Keratinocyte (primary cell): ENCODE measurements around the gene WNT3. TPM values are rescaled to one million over a fixed set of nuclear protein-coding genes. Genes with fewer than 3 reads are reported as not detected.

Source experiments
- DNase-seq: peaks from one replicate; pipeline ENCODE4 v3.0.0-alpha.2; 2011; ENCODE audit warnings: low read depth, missing footprints, low spot score
- FAIRE-seq: peaks from 2 replicates; lab custom pipeline; 2011; peaks lifted over from hg19 to GRCh38; lab: Jason Lieb, UNC
- H2AFZ ChIP-seq: 2 replicates; pipeline ENCODE4 v1.6.0; 2012; ENCODE audit warnings: low read length, control low read depth, inconsistent platforms; ENCODE audit not compliant: control insufficient read depth
- H3K27ac ChIP-seq: 2 replicates; pipeline ENCODE4 v1.5.1; 2011; ENCODE audit warnings: low read length; ENCODE audit not compliant: control insufficient read depth, insufficient read depth
- H3K27me3 ChIP-seq: 3 replicates; pipeline ENCODE4 v1.6.0; 2011; ENCODE audit warnings: low read length; ENCODE audit not compliant: control insufficient read depth, insufficient read depth; ENCODE audit errors: extremely low read depth
- H3K36me3 ChIP-seq, 2 experiments: 2 replicates in 1 of 2; 3 replicates in 1 of 2; pipeline ENCODE4 v1.5.1; 2011; ENCODE audit warnings: low read length in 2 of 2, mild to moderate bottlenecking in 1 of 2; ENCODE audit not compliant: control insufficient read depth in 2 of 2, insufficient read depth in 2 of 2; ENCODE audit errors: extremely low read depth in 1 of 2
- H3K4me1 ChIP-seq: 3 replicates; pipeline ENCODE4 v1.5.1; 2011; ENCODE audit warnings: low read length; ENCODE audit not compliant: control insufficient read depth, insufficient read depth; ENCODE audit errors: extremely low read depth
- H3K4me2 ChIP-seq: 3 replicates; pipeline ENCODE4 v1.6.0; 2011; ENCODE audit warnings: low read depth, low read length; ENCODE audit not compliant: control insufficient read depth, insufficient read depth; ENCODE audit errors: extremely low read depth
- H3K4me3 ChIP-seq, 3 experiments: fragments of 200-600 bp in 1 of 3; sonication (generic) in 1 of 3; 2 replicates in 2 of 3; 3 replicates in 1 of 3; pipeline ENCODE4 v1.5.1; 2011 to 2016; ENCODE audit warnings: low read length in 3 of 3, mild to moderate bottlenecking in 3 of 3, control low read depth in 2 of 3, inconsistent platforms in 1 of 3, low read depth in 1 of 3, mixed read lengths in 1 of 3, mixed run types in 1 of 3, moderate library complexity in 1 of 3; ENCODE audit not compliant: control insufficient read depth in 2 of 3, insufficient read depth in 2 of 3; ENCODE audit errors: extremely low read depth in 1 of 3
- H3K79me2 ChIP-seq: 2 replicates; pipeline ENCODE4 v1.6.0; 2012; ENCODE audit warnings: low read length; ENCODE audit not compliant: control insufficient read depth, insufficient read depth
- H3K9ac ChIP-seq: 3 replicates; pipeline ENCODE4 v1.6.0; 2011; ENCODE audit warnings: low read length; ENCODE audit not compliant: control insufficient read depth, insufficient read depth; ENCODE audit errors: extremely low read depth
- H3K9me1 ChIP-seq: 3 replicates; pipeline ENCODE4 v1.6.0; 2011; ENCODE audit warnings: low read length; ENCODE audit not compliant: control insufficient read depth, insufficient read depth; ENCODE audit errors: extremely low read depth
- H3K9me3 ChIP-seq: 2 replicates; pipeline ENCODE4 v1.5.1; 2012; ENCODE audit warnings: low read depth, low read length; ENCODE audit not compliant: control insufficient read depth
- H4K20me1 ChIP-seq: 3 replicates; pipeline ENCODE4 v1.6.0; 2011; ENCODE audit warnings: low read length; ENCODE audit not compliant: control insufficient read depth, insufficient read depth; ENCODE audit errors: extremely low read depth
- CTCF ChIP-seq, 3 experiments: IDR thresholded peaks in 1 of 3; conservative IDR thresholded peaks in 1 of 3; optimal IDR thresholded peaks in 1 of 3; 2 replicates in 2 of 3; 3 replicates in 1 of 3; pipeline versions ENCODE3 to v1.5.1; 2011; ENCODE audit warnings: low read length in 3 of 3, mild to moderate bottlenecking in 3 of 3, moderate library complexity in 2 of 3, control low read depth in 1 of 3, inconsistent platforms in 1 of 3; ENCODE audit not compliant: insufficient read depth in 2 of 3; ENCODE audit errors: extremely low read depth in 1 of 3
- EZH2 ChIP-seq: IDR thresholded peaks from one replicate; pipeline ENCODE4 v1.6.1; 2012; ENCODE audit warnings: inconsistent platforms, mild to moderate bottlenecking, low read length, moderate library complexity
- dilution Hi-C: fragments of 300-500 bp; cut with MboI; formaldehyde crosslinking; loops from one replicate; pipeline ENCODE4 v1.7.0; 2020; ENCODE audit warnings: low sequenced_read_pairs; ENCODE audit not compliant: extremely low pct_ligation_motif_present
- polyA plus RNA-seq, 5 experiments: library from polyadenylated mRNA; depleted of rRNA in 3 of 5; stranded (reverse) in 3 of 5; stranded (forward) in 1 of 5; unstranded in 1 of 5; fragments of >200 nt; gene quantifications; 1 replicate in 1 of 5; 2 replicates in 3 of 5; 3 replicates in 1 of 5; pipeline versions ENCODE4 v1.2.1 to v1.2.3, GENCODE V29; 2011 to 2012; ENCODE audit warnings: missing spikeins in 2 of 5, low read depth in 1 of 5, low replicate concordance in 1 of 5

WNT3 gene
- polyA plus RNA-seq, 1 donor (not counting 4 experiments of a cell fraction or from before 2014, with no cell fraction given) = 1.9 TPM

GRCh38 chr17:46817901-46818209 is 637 bp downstream of the WNT3 start:
- H2AFZ ChIP-seq = no peak overlapping the region
- no peaks in the 10 kb centered on the region for H4K20me1 ChIP-seq
- H3K9ac ChIP-seq = no peak overlapping the region
- TF ChIP-seq EZH2 = peak; percentile 6
- TF ChIP-seq CTCF (optimal IDR thresholded peaks at IDR 0.05 in 1 of 3, IDR thresholded peaks at IDR 0.05 in 1 of 3, conservative IDR thresholded peaks at IDR 0.05 in 1 of 3; ENCODE audit: extremely low read depth in 1 of 3, insufficient read depth in 2 of 3, low read length in 3 of 3) = no peak
- peaks cover 48% of the 10 kb centered on the region for H3K27me3 ChIP-seq
- H3K9me1 ChIP-seq = no peaks in the 10 kb centered on the region
- no peak overlapping the region for H3K4me2 ChIP-seq
- H3K79me2 ChIP-seq = no peaks in the 10 kb centered on the region
- no peaks in the 10 kb centered on the region for H3K36me3 ChIP-seq
- no peak overlapping the region for H3K27ac ChIP-seq
- H3K9me3 ChIP-seq = no peaks in the 10 kb centered on the region
- DNase-seq (no peak), FAIRE-seq (no peak)
- dilution Hi-C loops = no loop called here
- H3K4me1 ChIP-seq = peaks cover 32% of the 10 kb centered on the region
- H3K4me3 ChIP-seq = no peak overlapping the region

- H4K20me1 ChIP-seq = no peaks in the 10 kb centered on the region
- H2AFZ ChIP-seq = no peak overlapping the region
- no peak overlapping the region for H3K9ac ChIP-seq
- H3K4me3 ChIP-seq = no peak overlapping the region
- no peak for TF ChIP-seq CTCF (optimal IDR thresholded peaks at IDR 0.05 in 1 of 3, IDR thresholded peaks at IDR 0.05 in 1 of 3, conservative IDR thresholded peaks at IDR 0.05 in 1 of 3; ENCODE audit: extremely low read depth in 1 of 3, insufficient read depth in 2 of 3, low read length in 3 of 3)
- TF ChIP-seq EZH2 = peak; percentile 82
- no peaks in the 10 kb centered on the region for H3K79me2 ChIP-seq
- no peak for FAIRE-seq
- H3K9me1 ChIP-seq = no peaks in the 10 kb centered on the region
- no peaks in the 10 kb centered on the region for H3K36me3 ChIP-seq
- peaks cover 37% of the 10 kb centered on the region for H3K4me1 ChIP-seq
- H3K27ac ChIP-seq = no peak overlapping the region
- dilution Hi-C loops = no loop called here
- peaks cover 48% of the 10 kb centered on the region for H3K27me3 ChIP-seq
- no peak for DNase-seq
- H3K4me2 ChIP-seq = no peak overlapping the region
- no peaks in the 10 kb centered on the region for H3K9me3 ChIP-seq
Observed at GRCh38 chr17:46817151-46817900, 1.2 kb downstream of the WNT3 start.
